GM21526 (cell line): ENCODE measurements around the gene KRTAP13-3.

Experiments
- ATAC-seq: cut with Tn5 transposase; IDR thresholded peaks from one replicate; pipeline ENCODE4 v1.9.1; 2021; ENCODE audit warnings: moderate library complexity; ENCODE audit not compliant: unreplicated experiment, low FRiP score

The KRTAP13-3 gene, protein sequence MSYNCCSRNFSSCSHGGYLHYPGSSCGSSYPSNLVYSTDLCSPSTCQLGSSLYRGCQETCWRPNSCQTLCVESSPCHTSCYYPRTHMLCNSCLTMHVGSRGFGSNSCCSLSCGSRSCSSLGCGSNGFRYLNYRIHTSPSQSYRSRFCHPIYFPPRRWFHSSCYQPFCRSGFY

DNA sequence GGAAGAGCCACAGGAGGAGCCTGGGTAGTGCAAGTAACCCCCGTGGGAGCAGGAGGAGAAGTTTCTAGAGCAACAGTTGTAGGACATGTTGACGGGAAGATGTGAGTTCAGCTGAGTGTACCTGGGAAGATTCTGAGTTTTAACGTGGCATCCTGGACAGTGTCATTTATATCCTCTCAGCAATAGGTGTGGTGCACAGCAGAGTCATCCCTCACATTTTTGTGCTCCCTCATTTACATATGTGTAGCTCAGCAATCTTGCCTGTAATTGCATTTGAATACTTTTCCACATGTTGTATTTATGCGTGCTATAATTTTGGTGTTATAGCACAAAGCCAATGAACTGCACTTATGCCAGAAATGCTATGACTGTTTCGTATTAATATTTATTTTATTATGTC, at the start of gene KRTAP13-3:
TSS of gene KRTAP13-3 (minus strand) at position 101 of the 400 bp plus-strand sequence. CDS start at position 87, 14 bp downstream.
- no peak for ATAC-seq

DNA sequence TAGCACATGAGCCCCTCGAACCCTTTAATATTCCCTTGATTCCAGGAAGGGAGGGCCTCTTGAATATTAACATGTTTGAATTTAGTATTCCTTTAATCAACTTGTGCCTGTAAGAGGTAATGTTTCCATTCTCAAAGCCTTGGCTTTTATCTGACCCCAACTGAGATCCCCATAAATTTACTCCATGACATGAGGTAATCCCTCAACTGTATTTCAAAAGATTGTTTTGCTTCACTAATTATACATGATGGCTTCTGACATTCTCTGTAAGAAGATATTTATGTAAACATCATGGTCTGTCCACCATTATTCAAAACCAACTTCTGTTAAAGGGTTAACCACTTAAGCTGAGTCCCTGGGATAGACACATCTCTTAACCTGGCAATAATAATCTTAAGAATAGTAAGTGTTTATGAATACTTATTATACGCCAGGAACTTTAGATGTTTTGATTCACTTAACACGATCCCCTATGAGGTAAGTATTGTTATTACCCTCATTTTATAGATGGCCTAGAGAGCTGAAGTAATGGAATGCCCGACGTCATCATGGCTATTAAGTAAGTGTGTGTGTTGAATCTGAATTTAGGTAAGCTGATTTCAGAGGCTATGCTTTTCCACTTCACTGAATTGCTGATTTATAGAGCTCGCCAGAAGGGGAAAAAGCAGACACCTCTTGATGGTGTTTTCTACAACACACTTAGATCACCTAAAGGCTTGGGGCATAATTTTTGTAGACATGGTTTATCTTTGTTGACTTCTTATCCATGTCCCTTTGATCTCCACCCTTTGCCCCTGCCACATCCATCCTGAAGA, 43.4 kb upstream of the KRTAP13-3 start:
- ATAC-seq, result no peak

DNA sequence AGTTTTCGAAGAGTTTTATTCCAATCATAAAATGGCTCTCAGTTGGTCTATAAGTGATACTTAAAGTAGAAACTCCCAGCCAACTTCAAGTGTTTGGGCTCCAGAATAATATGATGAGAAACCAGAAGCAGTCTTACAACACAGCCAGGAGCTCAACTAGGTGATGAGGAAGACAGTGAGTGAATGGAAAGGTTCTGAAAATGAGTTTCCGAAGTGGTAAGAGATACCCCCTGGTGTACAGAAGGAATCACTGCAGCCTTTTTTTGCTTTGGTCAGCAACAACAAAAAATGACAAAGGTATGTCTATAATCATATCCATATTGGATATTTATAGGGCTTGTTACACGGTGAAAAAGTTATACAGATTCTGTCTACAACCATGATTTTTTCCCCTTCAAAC, 38.0 kb upstream of the KRTAP13-3 start:
- ATAC-seq, result no peak

DNA sequence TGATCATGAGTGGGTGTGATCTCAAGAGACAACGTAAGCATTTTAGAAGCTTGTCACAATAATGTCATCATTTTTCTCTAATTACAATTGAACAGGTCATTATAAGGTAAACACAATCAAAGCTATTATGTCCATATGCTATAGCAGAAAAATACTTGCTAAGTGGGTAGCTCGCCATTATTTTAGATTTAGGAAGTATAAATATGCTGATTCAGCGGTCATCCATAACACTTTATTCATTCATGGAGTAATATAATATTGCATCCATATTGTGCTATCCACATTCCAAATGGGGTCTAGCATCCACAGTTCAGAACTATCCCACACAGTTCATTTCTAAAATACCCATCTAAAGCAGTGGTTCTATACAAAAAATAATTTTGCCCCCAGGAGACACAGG, 22.8 kb upstream of the KRTAP13-3 start:
- ATAC-seq, result no peak

DNA sequence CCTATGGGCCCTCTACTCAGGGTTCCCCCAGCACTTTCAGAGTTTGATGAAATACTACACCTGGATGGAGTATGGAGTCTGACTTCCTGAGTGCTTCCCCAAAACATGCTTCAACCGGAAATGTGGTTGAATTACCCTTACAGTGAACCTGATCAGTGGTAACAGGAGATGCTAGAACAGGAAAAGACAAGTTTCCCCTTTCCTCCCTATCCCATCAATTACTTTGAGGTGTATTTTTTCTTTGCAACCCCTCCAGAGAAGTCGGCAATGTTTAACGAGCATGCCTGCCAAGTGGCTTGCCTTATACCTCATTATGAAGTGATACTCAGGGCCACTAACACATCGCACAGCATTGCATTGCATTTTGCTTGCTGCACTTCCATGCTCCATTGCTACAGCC, 21.3 kb upstream of the KRTAP13-3 start:
- ATAC-seq, result no peak

DNA sequence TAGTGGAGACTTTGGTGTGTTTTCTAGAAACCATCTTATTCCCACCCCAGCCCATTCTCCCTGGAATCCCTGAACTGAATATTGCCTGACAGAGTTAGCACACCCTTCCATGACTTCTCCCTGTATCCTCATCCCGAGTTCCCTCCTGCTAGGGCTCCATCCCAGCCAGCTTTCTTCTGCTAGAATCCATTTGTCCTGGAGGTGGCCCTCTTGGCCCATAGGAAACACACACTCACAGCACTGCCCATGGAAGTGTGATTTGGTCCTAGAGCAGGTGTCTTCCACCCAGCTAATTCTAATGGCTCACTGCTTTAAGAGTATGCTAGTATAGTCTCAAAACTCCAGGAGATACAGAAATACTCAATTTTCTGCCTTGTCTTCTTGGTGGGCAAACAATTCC, 18.5 kb upstream of the KRTAP13-3 start:
- ATAC-seq, result no peak

DNA sequence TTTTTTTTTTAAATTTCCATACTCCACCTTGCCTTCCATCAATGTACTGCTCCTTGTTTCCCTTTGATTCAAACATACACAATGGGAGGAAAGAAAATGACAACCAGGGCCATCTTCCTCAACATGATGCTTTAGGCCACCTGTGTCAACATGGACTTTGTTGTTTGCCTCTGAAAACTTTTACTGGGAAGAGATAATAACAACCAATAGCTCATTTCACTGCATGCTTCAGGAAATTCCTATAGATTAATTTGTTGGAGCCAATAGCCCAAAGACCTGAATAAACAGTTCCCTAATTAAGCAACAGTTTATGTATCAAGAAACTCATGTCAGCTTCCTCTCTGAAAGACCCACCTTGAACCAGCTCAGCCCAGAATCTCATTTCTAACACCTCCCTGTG, 17.5 kb upstream of the KRTAP13-3 start:
- no peak for ATAC-seq

DNA sequence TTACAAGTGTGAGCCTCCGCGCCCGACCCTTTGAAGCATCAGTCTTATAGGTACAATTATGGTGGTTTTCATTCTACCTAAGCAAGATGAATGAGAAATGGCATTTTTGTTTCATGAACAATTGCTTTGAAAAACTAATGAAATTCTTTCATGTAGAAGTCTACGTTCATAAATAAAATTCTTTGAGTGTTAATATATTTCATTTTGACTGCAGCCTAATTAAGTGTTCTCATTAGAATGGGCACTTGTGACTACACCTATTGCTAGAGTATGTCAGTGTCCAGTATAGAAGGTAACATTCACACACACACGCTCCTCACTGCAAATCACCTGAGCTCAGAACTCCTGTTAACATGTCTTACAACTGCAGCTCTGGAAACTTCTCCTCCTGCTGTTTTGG, 14.2 kb upstream of the KRTAP13-3 start, which contains the start of gene KRTAP15-1:
TSS of gene KRTAP15-1 (plus strand) at position 301 of the 400 bp plus-strand sequence. CDS start at position 354, 53 bp downstream.
- no peak for ATAC-seq

DNA sequence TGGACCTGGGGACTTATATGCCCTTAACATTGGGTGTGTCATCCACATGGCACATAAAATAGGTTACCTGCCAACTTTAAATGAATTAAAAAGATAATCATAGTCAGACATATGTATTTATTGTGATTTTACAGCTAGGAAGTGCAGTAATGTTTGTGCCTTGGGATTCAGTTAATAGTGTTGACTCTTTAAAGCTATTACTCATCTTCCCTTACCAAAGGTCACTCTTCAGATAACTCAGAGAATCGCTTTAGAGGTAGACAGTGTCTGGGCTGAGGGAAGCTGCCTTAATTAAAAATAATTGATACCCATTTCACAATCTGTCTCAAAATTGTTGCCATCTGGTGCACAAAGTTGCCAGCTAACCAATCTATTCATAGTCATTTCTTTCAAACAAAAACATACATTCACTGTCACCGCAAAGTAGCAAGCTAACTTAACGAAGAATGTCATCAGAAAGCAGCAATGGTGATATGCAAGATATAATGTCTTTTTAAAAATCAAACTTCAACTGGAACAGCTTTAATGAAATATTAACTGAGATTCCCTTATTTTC, 11.4 kb upstream of the KRTAP13-3 start:
- ATAC-seq, result no peak

DNA sequence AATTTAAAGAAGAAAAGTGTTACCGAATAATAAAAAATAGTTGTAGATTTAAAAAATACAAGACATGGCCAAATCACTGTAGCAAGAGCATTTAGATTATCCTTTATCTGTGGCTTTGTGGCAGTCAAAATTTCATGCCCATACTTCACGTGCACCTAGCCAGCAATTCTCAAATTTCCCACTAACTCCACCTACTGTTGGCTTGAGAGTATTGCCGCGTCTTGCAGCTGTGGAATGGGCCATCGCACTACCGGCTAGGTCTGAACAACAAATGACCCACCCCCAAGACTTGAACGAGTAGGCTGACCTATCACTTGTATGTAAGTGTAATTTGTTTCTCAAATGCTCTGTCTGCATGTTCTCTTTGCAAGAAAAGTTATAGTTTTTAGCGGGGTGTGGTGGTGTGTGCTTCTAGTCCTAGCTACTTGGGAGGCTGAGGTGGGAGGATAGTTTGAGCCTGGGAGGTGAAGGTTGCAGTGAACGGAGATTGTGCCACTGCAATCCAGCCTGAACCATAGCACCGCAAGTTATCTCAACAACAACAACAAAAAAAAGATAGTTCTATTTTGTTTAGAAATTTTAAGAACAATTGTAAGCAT, 8.4 kb upstream of the KRTAP13-3 start:
- no peak for ATAC-seq

DNA sequence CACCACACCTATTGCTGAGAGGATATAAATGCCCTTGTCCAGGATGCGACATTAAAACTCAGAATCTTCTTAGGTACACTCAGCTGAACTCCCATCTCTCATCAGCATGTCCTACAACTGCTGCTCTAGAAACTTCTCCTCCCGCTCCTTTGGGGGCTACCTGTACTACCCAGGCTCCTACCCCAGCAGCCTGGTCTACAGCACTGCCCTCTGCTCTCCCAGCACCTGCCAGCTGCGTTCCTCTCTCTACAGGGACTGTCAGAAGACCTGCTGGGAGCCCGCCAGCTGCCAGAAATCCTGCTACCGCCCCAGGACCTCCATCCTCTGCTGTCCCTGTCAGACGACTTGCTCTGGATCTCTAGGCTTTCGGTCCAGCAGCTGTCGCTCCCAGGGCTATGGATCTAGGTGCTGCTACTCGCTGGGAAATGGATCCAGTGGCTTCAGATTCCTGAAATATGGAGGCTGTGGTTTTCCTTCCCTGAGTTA, 4.5 kb upstream of the KRTAP13-3 start, which contains the start of gene KRTAP13-4:
TSS of gene KRTAP13-4 (plus strand) at position 51 of the 486 bp plus-strand sequence. CDS start at position 107, 56 bp downstream.
- ATAC-seq, result no peak

DNA sequence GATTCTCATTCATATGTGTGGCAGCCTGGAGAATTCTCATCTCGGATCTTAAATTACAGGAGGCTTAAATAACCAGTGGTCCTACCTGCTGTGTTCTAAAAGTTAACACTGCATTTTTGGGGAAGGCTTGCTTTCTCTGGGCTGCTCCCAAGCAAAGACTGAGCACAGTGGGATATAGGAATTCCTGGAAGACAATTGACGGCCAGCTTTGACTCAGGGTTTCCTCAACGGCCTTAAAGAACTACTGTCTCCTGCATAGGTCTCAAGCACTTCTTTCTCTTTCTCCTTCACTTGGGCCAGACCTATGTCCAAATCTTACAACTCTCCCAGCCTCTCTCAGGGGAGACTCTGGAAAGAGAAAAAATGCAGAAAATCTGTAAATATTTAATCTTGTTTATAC, 1.0 kb upstream of the KRTAP13-3 start:
- ATAC-seq, result no peak

DNA sequence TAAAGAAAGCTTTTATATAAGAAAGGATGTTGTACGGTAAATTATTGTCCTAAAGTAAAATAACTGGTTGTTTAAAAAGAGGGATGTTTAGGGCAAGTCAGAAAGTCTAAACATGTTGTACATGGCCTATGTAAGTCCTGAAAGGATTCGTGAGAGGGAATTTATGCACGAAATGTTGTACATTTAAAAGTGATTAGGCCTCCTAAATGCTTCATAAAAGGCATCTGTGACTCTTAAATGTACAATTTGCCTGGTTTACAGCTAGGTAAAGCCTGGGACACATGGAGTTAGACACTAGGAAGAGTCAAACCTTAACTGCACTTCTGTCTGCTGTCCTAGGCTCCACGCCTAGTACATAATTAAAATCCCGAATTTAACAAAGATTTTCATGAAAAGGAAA, 9.7 kb downstream of the KRTAP13-3 start:
- no peak for ATAC-seq

DNA sequence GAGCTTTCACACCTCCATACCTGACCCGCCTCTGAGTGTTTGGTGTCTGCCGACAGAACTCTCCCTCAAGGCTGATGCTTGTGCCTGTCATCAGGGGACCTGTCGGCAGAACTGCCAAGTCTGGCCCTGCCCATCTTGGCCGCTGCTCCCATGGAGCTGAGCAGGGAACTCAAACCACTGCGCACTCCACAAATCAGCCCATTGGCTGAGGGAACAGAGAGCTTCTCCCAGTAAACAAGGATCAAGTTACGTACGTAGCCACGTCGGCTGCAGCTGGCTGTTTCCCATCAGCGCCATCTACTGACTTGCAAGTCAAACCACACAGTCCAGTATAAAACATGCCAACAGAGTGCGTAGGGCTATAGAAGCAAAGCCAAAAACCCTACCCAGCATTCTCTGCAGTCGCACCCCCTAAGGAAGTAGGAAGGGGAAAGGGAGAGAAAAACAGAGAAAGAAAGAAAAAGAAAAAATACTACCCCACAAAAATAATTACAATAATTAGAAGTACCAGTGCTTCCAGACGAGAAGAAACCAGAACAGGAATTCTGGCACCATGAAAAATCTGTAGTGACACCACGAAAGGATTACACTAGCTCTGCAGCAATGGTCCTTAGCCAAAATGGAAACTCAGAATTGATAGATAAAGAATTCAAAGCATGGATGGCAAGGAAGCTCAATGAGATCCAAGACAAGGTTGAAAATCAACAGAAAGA, 16.8 kb downstream of the KRTAP13-3 start:
- no peak for ATAC-seq

DNA sequence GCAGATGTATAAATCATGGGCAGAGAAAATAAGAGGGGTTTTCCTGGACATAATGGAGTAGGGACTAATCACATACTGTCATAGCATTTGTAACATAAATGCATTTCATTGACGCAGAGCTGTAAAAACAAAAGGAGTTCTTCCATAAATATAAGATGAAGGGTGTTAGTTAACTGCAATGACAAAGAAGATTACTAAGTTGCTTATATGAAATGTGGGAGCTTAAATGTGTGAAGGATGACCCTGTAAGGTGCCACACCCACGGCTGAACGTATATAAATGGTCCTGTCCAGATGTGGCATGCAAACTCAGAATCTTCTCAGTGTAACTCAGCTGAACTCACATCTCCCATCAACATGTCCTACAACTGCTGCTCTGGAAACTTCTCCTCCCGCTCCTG, 30.0 kb downstream of the KRTAP13-3 start, which contains the start of gene KRTAP13-1:
TSS of gene KRTAP13-1 (plus strand) at position 301 of the 400 bp plus-strand sequence. CDS start at position 357, 56 bp downstream.
- ATAC-seq, result no peak

DNA sequence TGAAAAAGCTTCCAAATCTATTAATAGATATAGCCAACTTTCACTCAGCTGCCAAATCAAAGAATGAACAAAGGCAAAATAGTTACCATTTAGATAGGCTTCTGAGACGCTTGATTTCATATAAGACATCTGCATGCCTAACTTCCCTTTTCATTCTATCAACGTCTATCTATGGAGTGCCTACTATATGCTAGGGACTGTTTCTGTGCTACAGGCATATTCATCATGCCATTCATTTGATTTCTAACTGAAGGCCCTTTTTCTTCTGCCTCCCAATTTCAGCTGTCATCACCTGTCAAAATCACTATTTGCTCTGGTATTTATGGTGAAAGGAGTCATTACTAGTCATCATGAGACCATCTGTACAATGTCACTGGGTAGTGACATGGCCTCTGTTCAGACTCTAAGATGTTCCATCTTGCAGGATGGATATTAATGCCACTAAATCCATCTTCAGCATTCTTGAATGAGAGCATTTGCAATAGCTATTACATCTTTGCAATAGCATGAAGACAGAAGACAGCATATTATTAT, 34.2 kb downstream of the KRTAP13-3 start:
- ATAC-seq, result no peak

DNA sequence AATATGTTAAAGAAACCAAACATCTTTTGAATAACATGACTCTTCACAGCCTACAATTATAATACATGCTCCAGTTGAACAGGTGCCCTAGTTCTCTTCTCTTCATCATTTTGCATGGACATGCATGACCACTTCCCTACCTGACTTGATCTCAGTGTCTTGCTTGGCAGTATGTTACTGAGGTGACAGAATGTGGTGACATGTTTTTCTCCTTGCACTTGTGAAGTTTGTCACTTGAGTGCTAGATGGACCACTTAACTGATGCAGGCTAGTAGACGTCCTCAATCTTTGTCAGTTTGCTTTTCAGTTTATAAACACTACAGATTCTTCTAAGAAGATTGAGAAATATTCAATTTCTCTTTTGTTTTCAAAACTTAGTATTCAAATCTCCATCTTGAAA, 43.5 kb downstream of the KRTAP13-3 start:
- ATAC-seq, result no peak
